HG02798 (cell line): Measurements from ENCODE around the gene MRGPRF.
A peak's percentile ranks its signal among the peaks of the same experiment; 100 is the strongest.

Experiments used
- ATAC-seq: cut with Tn5 transposase; IDR thresholded peaks from one replicate; pipeline ENCODE4 v1.9.1; 2021; ENCODE audit warnings: mild to moderate bottlenecking; ENCODE audit not compliant: unreplicated experiment, poor library complexity

The MRGPRF gene, protein sequence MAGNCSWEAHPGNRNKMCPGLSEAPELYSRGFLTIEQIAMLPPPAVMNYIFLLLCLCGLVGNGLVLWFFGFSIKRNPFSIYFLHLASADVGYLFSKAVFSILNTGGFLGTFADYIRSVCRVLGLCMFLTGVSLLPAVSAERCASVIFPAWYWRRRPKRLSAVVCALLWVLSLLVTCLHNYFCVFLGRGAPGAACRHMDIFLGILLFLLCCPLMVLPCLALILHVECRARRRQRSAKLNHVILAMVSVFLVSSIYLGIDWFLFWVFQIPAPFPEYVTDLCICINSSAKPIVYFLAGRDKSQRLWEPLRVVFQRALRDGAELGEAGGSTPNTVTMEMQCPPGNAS

DNA sequence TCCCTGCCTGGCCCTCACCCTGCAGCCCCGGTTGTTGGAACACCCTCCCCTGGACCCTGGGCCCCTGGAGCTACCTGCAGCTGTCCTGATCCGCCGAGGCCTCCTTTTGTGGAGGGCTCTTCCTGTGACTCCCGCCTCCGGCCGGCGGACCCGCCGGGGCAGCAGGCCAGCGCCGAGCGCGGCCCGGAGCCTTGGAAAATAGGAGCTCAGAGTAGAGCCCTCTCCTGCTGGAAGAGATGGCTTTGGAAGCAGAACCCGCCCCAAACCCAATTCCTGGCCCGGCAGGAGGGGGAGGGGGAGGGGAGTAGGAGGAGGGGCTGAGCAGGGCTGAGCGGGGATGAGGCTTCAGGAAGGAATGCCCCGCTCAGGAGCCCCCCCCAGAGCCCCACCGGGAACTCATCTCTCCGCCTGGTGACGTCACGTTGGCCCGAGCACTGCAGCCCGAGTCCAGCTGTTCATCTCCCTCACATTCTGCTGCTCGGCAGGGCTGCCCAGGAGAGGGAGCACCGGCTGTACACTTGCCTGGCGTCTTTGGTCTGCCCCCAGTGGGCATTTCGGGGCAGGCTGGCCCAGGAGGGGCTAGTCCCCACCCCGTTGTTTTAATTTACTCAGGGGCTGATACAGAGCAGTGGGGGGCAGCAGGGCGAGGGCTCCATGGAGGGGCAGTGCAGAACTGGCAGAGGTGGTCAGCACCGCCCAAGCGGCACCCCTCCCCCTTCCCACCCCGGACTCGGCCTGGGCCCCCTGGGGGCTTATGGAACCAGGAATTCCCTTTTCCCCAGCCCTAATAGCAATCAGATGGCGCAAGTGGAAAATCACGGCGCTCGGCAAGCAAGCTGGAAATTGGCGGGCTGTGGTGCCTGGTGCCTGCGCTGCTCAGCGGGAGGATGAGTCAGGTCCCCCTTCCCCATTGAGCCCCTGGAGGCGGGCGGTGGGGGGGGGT is at the start of gene MRGPRF:
TSS of gene MRGPRF (minus strand) at position 238 of the 943 bp plus-strand sequence. CDS start 3,345 bp downstream, outside the sequence.
- ATAC-seq, result no peak

DNA sequence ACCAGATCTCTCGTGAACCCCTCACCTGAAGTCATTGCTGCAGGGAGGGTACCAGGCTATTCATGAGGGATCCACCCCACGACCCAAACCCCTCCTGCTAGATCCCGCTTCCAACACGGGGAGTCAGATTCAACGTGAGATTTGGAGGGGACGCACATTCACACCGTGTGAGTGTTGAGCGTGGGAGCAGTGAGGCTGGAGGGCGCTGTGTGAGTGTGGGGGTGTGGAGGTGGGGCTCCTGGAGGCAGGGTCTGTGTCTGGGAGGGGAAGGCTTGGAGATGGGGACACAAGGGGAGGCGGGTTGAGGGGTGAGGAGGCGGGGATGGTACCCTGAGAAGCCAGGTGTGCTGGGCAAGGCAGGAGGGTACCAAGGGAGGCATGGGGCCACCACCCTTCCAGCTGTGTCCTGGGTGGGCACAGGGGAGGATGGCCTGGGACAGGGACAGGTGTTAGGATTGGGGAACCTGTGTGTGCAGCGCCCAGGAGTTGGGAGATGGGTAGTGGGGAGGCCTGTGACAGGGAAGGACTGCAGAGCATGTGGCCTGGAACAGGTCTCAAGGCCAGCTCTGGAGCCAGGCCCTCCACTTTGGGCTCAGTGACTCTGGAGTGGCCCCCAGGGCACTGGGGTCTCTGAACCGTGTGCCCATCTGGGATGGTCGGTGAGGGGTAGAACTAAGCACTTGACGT is 49.3 kb upstream of the MRGPRF start:
- no peak for ATAC-seq

DNA sequence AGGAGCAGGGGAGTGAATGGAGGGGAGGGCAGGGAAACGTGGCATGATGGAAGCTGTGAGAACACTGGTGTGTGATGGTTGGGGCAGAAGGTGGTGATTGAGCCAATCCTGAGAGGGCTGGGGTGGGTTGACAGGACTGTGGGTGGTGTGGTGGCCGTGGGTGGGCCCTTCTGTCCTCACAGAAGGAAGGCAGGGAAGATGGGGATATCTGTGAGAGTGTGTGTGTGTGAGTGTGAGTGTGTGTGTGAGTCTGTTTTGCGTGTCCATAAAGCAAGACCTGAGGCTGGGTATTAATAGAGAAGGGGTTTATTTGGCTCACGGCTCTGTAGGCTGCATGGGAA is 48.6 kb upstream of the MRGPRF start:
- ATAC-seq, result no peak

DNA sequence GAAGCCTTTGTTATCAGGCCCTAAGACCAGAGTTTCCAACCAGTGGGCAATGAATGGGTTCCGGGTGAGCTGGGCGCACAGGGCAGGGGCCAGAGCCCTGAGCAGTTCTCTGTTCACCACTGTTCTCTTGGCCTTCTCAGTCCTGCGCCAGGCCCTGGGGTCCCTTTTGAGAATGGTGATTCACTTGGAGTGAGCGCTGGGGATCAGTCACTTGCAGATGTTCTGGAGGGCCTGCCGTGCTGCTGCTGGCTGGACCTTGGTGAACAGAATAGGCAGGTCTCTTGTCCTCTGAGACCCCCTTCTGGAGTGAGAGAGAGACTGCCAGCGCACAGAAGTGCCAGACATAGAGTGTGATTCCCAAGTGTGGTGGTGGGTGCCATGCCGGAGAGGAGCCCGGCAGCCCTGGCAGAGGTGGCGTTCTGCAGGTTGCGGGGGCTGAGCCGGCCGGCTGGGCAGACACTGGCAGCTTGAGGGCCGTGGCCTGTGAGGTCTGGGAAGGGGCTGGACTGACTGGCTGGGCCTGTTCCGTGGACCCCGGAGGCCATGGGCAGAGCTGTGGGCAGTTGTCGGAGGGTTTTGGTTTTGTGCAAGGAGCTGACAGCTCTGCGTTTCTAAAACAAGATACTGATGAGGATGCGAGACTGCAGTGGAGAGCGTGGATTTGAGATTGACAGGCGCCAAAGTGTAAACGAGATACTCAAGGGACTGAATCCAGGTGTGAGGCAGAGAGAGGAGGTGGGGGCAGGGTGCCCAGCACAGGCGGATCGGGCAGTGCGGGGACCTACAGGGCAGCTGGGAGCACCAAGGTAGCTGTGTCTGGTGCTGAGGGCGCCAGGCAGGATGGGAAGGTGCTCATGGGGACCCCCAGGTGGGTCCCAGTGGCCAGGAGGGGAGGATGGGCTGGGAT is 48.0 kb upstream of the MRGPRF start:
- no peak for ATAC-seq

DNA sequence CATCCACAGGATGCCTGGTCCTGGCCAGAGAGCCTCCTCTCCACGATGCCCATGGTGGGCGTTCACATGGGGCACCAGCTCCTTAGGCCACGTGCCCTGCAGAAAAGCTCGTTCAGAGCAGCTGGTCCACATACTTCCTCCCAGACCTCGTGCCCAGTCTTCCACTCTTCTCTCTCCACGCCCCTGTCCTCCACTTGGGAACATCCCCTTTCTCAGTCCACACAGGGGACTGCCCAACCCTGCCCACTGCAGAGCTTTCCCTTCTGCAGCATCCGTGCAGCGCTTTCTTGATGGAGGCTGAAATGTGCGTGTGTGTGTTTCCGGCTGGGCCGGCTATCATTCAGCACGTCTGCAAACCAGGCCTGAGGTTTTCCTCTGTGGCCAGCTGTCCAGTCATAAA is 46.9 kb upstream of the MRGPRF start:
- no peak for ATAC-seq

DNA sequence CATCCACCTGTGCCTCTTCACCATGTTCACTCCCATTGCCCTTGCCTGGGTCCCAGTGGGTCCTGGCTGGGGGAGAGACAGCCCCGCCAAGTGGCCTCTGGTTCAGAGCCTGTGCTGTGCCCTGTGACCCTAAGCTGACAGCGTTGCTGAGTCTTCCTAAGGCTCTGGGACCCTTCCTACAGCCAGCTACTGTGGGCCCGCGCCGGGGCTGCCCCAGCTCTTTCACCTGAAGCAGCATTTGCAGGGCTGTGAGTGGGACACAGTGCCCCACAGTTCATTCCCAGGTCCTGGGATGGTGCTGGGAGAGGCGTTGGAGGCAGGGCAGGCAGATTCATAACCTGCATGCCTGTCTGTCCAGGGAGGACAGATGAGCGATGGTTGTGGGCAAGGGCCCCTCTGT is 46.4 kb upstream of the MRGPRF start:
- ATAC-seq, result no peak

DNA sequence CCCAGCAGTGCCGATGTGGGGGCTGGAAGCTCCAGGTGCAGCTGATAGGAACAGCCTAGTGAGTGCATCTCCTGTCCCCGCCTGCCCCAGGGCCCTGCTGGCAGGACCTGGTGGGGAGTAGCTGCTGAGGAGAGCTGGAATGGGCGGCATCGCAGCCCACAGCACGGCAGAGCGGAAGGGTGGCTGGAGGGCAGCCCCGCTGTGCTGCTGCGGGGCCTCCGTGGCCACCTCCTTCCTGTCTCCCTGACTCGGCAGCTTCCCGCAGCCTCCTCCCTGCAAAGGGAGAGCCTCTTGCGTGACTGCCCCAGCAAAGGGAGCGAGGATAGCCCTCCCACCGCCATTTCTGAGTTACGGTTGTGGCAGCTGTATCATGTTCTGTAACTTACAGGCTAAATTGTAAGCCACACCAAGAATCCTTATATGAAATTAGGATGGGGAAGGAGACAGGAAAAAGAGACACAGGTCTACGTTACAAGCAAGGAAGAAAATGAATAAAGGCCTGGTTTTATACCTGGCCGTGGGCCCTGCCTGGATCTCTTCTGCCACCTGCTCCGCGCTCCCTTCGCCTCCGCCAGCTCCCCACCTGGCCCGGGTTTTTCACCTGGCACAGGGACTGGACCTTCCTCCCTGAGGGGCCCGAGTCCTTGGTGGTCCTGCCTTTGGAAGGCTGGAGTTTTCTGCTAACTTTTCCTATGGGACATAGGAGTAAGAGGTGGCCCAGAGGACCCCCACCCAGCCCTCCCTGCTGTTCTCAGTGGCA is 45.6 kb upstream of the MRGPRF start:
- ATAC-seq, result no peak

DNA sequence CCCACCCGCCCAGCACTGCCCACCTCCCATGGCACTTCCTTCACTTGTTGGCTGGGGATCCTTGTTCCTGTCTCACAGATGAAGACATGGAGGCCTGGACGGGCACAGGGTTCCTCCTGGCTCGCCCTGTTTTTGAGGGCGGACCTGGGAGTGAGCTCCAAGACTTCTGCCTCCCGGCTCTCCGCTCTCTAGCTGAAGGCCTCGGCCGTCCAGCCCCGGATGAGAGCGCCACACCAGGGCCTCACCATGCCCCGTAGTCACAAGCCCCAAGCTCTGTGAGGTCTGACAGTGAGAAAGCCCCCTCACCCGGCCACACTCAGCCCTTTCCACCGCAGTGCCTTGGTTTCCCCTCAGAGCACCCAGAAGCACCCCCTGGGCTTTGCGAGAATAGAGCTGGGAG is 44.8 kb upstream of the MRGPRF start:
- ATAC-seq, result no peak

DNA sequence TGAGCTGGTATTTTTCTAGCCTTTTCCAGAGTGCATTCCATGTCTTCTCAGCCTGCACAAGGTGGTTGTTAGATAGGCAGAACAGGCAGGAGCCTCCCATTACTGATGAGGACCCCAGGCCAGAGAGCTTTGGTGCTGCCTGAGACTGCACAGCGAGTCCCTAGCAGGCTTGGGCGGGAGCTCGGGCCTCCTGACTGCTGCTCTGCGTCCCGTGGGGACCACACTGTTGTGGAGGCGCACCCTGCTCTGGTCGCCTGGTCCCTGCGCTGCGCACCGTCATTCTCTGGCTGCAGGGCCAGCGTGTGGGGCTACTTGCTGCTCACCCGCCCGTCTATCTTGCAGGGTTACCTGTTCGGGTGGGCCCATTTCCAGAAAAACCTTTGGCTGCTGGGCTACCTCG is 44.2 kb upstream of the MRGPRF start:
- ATAC-seq, result no peak

DNA sequence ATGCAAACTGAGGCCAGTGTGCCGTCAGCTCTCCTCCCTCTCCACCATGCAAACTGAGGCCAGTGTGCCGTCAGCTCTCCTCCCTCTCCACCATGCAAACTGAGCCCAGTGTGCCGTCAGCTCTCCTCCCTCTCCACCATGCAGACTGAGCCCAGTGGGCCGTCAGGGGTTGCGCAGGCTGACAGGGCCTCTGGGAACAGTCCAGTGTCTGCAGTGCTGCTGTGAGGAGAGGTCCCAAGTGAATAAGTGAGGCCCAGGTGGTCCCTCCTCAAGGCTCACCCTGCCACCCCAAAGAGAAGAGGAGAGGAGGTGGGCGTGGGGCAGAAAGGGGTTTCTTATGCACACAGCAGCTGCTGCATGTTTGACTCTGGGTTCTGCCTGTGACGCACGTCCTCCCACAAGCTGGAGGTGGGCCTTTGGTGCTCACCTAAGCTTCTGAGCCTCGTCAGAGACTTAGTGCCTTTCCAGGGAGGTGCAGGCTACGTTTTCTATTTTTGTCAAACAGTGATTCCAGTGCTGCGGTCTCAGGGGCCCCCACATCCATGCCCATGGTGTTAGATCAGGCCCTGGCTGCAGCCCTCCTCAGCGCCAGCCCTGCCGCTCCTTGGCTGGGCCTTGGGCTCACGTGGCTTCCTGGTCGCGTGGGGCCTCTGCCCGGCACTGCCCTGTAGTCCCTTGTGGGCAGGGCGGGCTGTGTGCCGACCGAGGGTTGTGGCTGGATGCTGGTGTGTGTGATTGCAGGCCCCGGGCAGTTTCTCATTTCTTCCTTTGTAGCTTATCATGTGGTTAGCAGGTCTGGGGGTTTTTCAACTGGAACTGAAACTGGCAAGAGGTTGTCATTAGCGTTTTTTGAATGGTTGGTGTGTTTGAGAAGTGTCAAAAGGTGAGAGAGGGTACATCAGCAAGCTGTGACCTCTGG is 42.8 kb upstream of the MRGPRF start:
- ATAC-seq, result peak; percentile 82

DNA sequence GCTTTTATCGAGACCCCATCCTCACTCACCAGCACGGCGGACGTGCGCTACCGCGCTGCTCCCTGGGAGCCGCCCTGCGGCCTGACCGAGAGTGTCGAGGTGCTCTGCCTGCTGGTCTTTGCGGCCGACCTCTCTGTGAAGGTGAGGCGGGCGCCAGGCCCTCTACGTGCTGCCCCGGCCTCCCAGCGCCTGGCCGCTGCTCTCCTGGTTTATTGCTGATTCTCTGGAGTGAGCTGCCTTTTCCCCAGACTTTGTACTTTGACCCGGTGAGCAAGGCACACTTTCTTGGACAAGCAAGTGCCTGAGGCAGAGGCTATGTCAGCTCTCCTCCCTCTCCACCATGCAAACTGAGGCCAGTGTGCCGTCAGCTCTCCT is 42.2 kb upstream of the MRGPRF start:
- ATAC-seq, result no peak

DNA sequence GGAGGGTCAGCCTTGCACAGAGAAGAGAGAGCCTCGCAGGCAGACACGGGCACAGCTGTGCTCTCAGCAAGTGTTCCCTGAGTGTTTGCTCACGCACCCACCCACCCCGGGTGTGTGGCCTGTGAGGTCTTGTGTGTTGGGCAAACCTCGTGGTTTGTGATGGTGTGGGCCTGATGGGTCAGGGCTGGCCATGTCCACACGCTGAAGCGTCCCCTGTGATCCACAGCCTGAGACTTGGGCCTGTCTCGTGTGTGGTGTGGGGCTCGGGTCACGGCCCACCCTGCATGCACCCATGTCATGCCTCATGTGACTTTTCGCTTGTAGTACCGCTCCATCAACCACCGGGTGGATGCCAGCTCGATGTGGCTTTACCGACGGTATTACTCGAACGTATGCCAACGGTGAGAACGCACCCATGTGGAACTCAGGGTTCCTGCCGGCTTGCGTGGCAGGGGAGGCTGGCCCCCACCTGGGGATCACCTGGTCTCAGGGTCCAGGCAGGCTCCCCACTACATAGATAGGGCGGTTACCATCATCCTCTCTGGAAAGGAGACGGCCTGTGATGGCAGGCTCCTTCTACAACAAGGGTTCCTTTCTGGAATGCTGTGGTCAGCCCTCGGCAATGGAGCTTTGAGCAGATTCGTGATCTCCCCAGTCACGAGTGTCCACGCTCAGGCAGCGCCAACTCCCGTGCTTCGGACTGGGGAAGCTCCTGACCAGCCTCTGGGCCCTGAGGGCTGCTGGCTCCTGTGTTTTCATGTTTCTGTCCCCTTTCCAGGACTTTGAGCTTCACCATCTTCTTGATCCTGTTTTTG is 41.6 kb upstream of the MRGPRF start:
- ATAC-seq, result no peak

DNA sequence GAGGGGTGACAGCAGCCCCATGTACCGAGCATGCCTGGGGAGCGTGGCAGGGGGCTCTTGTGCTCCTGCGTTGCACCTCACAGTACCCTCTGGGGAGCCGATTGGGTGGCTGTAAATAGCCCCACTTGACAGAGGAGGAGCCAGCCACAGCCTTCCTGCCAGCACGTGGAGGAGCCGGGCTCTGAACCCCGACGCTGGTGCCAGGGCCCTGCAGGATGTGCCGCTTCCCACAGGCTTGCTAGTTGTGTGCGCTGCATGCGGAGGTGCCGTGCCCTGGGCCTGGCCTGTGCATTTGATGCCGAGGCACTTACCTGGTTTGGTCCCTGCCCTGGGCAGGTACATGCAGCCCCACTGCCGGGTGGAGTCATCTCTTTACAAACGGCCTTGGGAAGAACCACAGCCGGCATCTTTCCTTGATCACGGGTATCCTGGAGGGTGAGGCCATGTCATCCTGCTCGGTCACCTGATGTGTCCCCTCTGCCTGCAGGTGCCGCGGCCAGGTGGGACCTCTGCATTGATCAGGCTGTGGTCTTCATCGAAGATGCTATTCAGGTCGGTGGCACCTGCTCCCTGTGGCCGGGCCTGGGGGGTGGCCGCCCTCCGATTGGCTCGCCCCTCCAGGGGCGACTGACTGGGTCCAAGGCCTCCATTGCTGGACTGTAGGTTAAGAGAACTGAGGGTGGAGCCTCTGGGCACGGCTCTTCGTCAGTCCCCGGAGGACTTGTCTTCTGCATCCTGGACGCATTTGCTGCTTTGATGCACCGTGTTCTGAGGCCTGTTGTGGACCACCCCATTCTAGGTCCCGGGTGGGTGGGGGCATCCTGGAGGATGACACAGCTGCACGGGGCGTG is 40.7 kb upstream of the MRGPRF start:
- no peak for ATAC-seq

DNA sequence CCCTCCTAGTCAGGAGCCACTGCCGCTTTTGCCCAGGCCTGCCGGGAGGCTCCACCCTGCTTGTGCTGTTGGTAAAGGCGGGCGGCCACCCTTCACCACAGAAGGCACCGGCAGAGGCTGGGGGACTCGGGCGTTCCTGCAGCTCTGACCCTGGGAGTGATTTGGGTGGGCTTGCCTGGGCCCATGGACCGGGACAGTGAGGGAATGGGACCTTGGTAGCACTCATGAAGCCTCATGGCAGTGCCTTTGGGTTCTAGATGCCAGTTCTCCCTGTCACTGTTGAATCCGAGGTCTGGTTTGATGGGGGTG is 40.1 kb upstream of the MRGPRF start:
- no peak for ATAC-seq

DNA sequence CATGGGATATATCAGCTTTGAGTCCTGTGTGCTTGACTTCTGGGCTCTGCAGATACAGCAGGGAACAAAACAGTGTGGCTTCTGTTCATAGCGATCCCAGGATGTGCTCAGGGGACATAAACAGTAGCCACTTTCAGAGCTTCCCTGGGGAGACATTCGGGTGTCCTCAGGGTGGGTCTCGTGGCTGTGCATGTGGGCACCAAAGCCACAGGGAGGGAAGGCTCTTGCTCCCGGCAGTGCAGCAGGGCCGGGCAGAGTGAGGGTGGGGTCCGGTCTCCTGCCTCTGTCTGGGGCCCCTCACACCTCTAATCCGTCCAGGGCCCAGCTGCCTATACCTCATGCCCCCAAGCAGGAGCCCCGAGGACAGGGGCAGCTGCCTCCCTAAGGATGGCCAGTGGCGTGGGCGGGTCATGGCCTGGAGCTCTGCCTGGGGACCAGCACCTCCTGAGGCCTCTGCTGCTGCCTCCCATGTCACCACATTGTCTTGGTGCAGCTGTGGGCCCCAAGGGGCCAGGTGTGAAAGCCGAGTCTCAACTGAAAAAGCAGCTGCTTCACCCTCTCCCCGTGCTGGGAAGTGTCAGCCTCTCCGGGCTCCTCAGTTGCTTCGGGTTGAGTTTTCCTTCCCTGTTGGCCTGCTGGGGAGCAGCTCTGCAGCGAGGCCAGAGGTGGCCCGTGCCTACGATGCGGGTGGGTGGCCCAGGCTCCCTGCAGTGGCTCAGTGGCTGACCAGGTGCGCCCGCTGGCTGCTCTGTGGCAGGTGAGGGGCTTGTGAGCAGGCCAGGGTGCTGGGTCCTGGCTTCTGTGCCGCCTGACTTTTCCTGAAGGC is 39.5 kb upstream of the MRGPRF start:
- peak; percentile 29 for ATAC-seq
